Caki2 (cell line): ENCODE data around the gene RFX8. TPM values are rescaled to one million over a fixed set of nuclear protein-coding genes. Genes with fewer than 3 reads are reported as not detected.

Source experiments
- total RNA-seq: library from RNA; depleted of rRNA; stranded (reverse); fragments of >200 nt; shearing (Covaris generic); gene quantifications from 2 replicates; pipeline ENCODE4 v1.2.3, GENCODE V29; 2014; ENCODE audit warnings: low replicate concordance; rRNA removed

Gene RFX8
- total RNA-seq, 1 experiment from 2014 or later: not detected

Other genes with a start within 250 kb of the RFX8 start
- 96.0 and 125 TPM in 2 replicates for gene CNOT11, start 222.2 kb downstream of the RFX8 start, total RNA-seq
- gene RNF149, start 166.4 kb downstream of the RFX8 start, total RNA-seq: 37.5 and 45.0 TPM in 2 replicates
- gene CREG2, start 87.6 kb downstream of the RFX8 start, total RNA-seq: 3.7 and 5.2 TPM in 2 replicates
- 41.1 and 41.3 TPM in 2 replicates for gene MAP4K4, start 222.6 kb upstream of the RFX8 start, total RNA-seq